GM19467 (cell line): ENCODE data around the gene CNOT8.
"Not testable (repeated sequence)": the region's sequence is repeated elsewhere in the genome, so short reads cannot be mapped to it uniquely, and the experiment has no call there.

ENCODE experiments used
- ATAC-seq: cut with Tn5 transposase; IDR thresholded peaks from one replicate; pipeline ENCODE4 v1.9.1; 2021; ENCODE audit warnings: mild to moderate bottlenecking, moderate library complexity; ENCODE audit not compliant: unreplicated experiment

CNOT8 gene

DNA sequence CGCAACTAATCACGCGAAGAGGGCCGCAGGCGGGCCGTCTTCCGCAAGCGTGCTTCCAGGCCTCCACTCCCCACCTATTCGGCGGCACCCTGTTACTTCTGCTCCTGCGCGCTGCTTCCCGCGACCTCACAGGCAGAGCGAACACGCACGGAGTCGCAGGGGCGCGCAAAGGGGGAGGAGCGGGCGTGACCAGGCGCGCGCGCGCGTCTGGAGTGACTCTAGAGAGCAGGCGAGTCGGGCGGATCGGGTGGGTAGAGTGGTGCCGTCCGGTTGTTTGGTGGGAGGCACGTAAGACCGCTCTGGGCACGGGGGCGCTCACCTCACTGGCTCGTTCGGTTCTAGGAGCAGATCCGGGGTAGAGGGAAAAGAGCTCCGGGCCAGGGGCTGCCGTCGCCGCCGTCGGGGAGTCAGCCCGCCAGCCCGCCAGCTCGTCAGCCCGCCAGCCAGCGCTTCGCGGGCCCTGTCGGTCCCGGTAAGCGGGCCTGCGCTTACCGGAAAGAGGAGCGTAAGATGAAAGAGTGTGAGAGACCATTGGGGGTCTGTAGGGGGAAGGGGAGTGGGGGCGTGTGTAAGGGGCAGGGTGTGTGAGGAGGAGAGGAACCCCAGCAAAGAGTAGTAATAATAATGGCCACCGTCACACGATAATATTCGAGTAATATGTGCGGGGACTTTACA lies at the start of gene CNOT8:
Gene CNOT8 (plus strand): TSS at position 331 of the 675 bp plus-strand sequence. CDS start 4,652 bp downstream, outside the sequence.
- ATAC-seq: peak; percentile 74

GRCh38 chr5:154811239-154811638 lies 47.2 kb upstream of the CNOT8 start:
- ATAC-seq: no peak

DNA sequence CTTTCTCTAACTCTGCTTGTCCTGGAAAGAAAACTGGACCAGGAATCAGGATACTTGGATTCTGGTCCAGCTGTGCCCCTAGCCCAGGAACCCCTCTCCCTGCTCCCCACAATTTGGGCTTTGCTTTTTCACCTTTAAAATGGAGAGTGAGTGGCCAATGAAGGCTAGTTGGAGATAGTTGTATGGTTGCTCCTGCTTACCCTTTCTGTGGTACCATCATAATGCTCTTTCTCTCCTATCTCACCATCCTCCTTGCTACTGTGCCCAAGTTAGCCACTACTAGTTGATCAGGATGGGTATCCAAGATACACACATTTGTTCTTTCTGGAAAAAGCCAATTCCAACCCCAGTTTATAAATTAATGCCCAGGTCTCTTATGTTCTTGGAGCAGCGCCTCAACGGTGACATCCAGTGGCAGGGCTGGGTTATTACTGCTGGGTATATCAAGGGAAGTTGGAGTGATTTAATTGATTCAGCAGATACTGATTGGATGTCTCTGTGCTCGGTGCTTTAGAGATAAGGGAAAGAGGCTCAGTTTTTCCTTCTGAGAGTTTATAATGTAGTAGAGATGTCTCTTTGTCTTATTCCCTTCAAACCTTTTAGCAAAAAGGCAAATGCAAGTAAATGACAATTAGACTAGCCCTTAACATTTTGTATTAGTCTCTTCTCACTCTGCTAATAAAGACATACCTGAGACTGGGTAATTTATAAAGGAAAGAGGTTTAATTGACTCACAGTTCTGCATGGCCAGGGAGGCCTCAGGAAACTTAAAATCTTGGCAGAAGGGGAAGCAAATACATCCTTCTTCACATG lies 46.6 kb upstream of the CNOT8 start:
- ATAC-seq: peak; percentile 57

GRCh38 chr5:154813158-154813557 lies 45.3 kb upstream of the CNOT8 start:
- no peak for ATAC-seq

GRCh38 chr5:154813736-154814135 lies 44.7 kb upstream of the CNOT8 start:
- no peak for ATAC-seq

DNA sequence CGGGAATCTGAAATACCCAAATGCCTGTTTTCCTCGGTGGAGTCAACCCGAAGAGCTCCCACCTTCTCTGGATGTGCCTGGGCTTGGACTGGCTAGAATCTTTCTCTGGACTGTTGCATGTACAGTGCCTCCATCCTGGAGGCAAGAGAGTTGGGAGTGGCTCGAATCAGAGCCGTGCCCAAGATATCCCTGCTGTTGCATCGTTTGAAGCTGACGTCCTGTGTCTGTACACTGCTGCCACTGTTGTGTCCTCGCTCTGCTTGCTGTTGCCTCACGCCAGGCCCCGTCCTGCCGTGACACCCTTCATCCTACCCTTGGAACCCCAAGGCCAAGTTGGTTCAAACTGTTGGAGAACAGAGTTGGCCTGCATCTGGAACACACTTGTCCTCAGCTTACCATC lies 43.4 kb upstream of the CNOT8 start:
- ATAC-seq: no peak

DNA sequence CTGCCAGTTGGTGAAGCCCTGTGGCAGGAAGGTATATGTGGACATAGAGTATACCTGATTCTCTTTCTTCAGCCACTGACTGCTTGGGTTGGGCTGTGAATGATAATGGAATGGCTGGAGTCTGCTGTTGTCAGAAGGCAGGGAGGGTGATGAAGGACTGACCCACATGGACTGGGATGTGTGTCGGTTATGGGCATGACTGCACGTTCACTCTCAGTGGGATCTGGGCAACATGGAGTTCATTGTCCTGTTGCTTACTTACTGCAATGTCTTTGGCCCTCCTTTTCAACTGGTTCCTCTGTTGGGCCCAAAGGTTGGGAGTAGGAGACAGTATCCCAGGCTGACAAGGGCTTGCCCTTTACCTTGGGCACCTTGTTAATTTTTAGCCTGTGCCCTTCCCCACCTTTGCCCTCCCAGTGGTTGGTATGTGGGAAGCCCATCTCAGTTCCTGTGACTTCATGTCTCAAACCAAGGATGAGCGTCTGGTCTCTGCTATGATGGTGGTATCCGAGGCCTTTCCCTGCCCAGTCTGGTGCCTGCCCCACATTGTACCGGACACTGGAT lies 42.7 kb upstream of the CNOT8 start:
- no peak for ATAC-seq

GRCh38 chr5:154816891-154817492 lies 41.4 kb upstream of the CNOT8 start:
- no peak for ATAC-seq

DNA sequence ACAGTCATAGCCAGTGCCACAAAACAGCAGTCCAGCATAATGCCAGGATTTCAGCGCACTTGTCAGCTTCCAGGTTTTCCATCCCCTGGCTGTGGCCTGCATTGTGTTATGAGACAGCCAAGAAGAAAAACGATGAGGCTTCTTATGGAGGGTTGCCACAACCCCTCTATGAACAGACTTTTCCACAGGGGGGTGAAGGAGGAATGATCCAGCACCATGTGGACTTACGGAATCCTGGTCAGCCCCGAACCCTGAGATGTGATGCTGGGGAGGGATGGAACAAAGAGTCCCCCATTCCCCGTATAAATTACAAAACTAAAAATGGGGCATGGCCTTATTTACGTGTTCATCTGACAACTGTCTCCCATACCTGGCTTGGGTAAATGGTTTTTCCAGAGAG lies 40.6 kb upstream of the CNOT8 start:
- no peak for ATAC-seq

GRCh38 chr5:154818471-154819116 lies 39.8 kb upstream of the CNOT8 start:
- ATAC-seq: no peak

GRCh38 chr5:154819546-154819945 lies 38.9 kb upstream of the CNOT8 start:
- no peak for ATAC-seq

DNA sequence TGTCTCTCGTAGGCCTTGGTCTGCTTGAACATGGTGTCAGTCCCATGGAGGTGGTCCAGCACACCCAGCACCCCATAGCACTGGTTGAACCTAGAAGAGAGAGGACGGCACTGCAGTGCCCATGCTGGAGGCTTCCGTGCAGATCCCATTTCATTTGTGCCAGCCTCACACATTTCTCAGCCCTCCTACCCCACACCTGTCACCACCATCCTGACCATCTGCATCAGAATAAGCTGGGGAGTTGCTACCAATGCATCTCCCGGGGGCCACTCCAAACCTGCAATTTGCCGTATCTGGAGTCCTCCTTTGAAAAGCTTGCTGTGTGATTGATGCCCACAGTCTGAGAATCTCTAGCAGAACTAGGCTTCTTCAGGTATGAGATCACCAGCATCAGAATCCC lies 38.0 kb upstream of the CNOT8 start:
- no peak for ATAC-seq

- ATAC-seq: not testable (repeated sequence)
These were observed 35.5 kb upstream of the CNOT8 start for GRCh38 chr5:154822896-154823295.

GRCh38 chr5:154823605-154824004 lies 34.8 kb upstream of the CNOT8 start:
- no peak for ATAC-seq

- no peak for ATAC-seq
These were observed 34.4 kb upstream of the CNOT8 start for GRCh38 chr5:154824070-154824469.

DNA sequence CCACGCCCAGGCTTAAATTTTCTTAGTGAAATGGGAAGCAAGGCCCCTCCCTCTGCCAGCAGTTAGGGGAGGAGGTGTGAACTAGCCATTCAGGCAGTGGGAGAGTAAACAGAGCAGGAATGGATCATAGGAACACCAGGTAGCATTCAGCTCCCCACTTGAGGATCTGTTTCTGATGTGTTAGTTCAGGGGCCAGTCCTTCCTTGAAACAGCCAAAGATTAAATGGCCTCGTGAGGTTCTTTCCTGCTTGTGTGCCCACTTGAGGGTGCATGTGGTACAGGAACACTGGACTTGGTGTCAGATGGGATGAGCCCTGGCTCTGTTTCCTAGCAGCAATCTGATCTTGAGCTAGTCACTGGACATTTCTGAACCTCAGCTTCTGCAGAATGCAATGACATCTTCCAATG lies 29.2 kb upstream of the CNOT8 start:
- no peak for ATAC-seq

- no peak for ATAC-seq
These were observed 28.7 kb upstream of the CNOT8 start for GRCh38 chr5:154829589-154830218.

- no peak for ATAC-seq
These were observed 28.2 kb upstream of the CNOT8 start for GRCh38 chr5:154830219-154830595.

GRCh38 chr5:154830596-154830995 lies 27.8 kb upstream of the CNOT8 start:
- no peak for ATAC-seq

- no peak for ATAC-seq
These were observed 27.0 kb upstream of the CNOT8 start for GRCh38 chr5:154831451-154831850.

- ATAC-seq: not testable (repeated sequence)
These were observed 25.6 kb upstream of the CNOT8 start for GRCh38 chr5:154832804-154833203.
